ENCODE results near the gene RNF224. TPM values are rescaled to one million over a fixed set of nuclear protein-coding genes. Genes with fewer than 3 reads are reported as not detected.

RNF224 gene
- total RNA-seq, 1 experiment from 2014 or later, result 0.30 TPM

GRCh38 chr9:137189297-137190295 lies 37.7 kb upstream of the RNF224 start:
- BruUV-seq (replicated peaks), result TSS peak; percentile 88
- intact Hi-C loops (cut with micrococcal nuclease), result loop anchor here (5.0 kb wide), 1 partner anchor 38 kb away; the partner anchor contains the start of genes CYSRT1 and RNF224
- RAD21 ChIA-PET (ENCODE audit: low non-redundant PET in 1 of 2, low total read pairs in 2 of 2, uncharacterized antibody in 2 of 2, unreplicated experiment in 2 of 2), result interaction anchor here (0.7 to 1.6 kb wide), 7 partner anchors 11 to 47 kb away, joined by 3 to 9 read pairs (median 3); partner anchors contain the start of genes RNF224 (in 2 of the 2) and TPRN (in 1 of the 2)
- no peaks in the 10 kb centered on the region for H3K9me2 ChIP-seq (ENCODE audit: insufficient read depth)
- peaks cover 17 to 37% of the 10 kb centered on the region in 2 experiments for H3K4me1 ChIP-seq (ENCODE audit: control insufficient read depth in 1 of 2, insufficient read depth in 2 of 2, low read length in 2 of 2)
- peak overlapping the region; percentile 98 for H3K4me2 ChIP-seq (ENCODE audit: low read length)
- H3K79me2 ChIP-seq (ENCODE audit: insufficient read depth, low read length), result peaks cover 60% of the 10 kb centered on the region
- POLR2A ChIA-PET, result interaction anchor here (0.8 to 3.5 kb wide), 14 partner anchors 9 to 60 kb away, joined by 3 to 20 read pairs (median 5); partner anchors contain the start of genes NDOR1, RNF224, TMEM203 and TPRN
- DNase-seq (ENCODE audit: low read depth, low spot score) (no peak), ATAC-seq (no peak)
- no peaks in the 10 kb centered on the region for H3K27me3 ChIP-seq (ENCODE audit: insufficient read depth, low read length)
- H3K27ac ChIP-seq (ENCODE audit: low read depth, low read length), result peak overlapping the region; percentile 99
- H4K20me1 ChIP-seq (ENCODE audit: insufficient read depth), result no peaks in the 10 kb centered on the region
- peak overlapping the region; percentile 98 to 100 for H3K4me3 ChIP-seq (replicated peaks in 1 of 2; ENCODE audit: low read depth in 1 of 2, low read length in 2 of 2)
- peak overlapping the region; percentile 94 for H3K9ac ChIP-seq (ENCODE audit: low read length)
- peaks cover 0 to 23% of the 10 kb centered on the region in 2 experiments; a peak in 1 of 4 replicates for H3K36me3 ChIP-seq (ENCODE audit: control insufficient read depth in 1 of 2, insufficient read depth in 2 of 2, low read length in 2 of 2)
- TF ChIP-seq SIN3A (IDR thresholded peaks at IDR 0.05; ENCODE audit: low read depth), result no peak
- no peak for TF ChIP-seq SP1 (IDR thresholded peaks at IDR 0.05; ENCODE audit: low read depth)
- TF ChIP-seq FOSL1 (IDR thresholded peaks at IDR 0.05; ENCODE audit: low read depth), result no peak
- TF ChIP-seq RAD21 (IDR thresholded peaks at IDR 0.05; ENCODE audit: low read depth), result no peak
- no peak for TF ChIP-seq ZBTB33 (IDR thresholded peaks at IDR 0.05; ENCODE audit: extremely low read depth, insufficient replicate concordance, low read length)
- TF ChIP-seq ATF3 (IDR thresholded peaks at IDR 0.05), result no peak
- no peak for TF ChIP-seq EZH2phosphoT487 (IDR thresholded peaks at IDR 0.05; ENCODE audit: borderline replicate concordance)
- no peak for TF ChIP-seq CBX3 (IDR thresholded peaks at IDR 0.05; ENCODE audit: low read depth)
- no peak for TF ChIP-seq TCF7L2 (IDR thresholded peaks at IDR 0.05; ENCODE audit: borderline replicate concordance, extremely low read depth, insufficient read depth, insufficient read length)
- no peak for TF ChIP-seq SRF (IDR thresholded peaks at IDR 0.05; ENCODE audit: low read depth)
- TF ChIP-seq POLR2A (IDR thresholded peaks at IDR 0.05; ENCODE audit: borderline replicate concordance, extremely low read depth, insufficient read depth, insufficient read length), result no peak
- no peaks in the 10 kb centered on the region for H3K9me3 ChIP-seq (ENCODE audit: control insufficient read depth in 1 of 2, insufficient read depth in 1 of 2, low read depth in 1 of 2, low read length in 2 of 2)
- CTCF ChIA-PET, result interaction anchor here (0.8 to 1.7 kb wide), 11 partner anchors 11 to 103 kb away, joined by 3 to 17 read pairs (median 4); partner anchors contain the start of genes MAN1B1, NELFB, RNF224 and TPRN
- H2AFZ ChIP-seq (ENCODE audit: low read depth, low read length, poor library complexity, severe bottlenecking), result no peak overlapping the region

Data from HCT116 (cell line).